GM12878 (cell line): ENCODE data around the gene ECI1. TPM values are rescaled to one million over a fixed set of nuclear protein-coding genes. Genes with fewer than 3 reads are reported as not detected.

Source experiments
- ATAC-seq: fragments of 200-7000 bp; cut with Tn5 transposase; 3 replicates; pipeline ENCODE4 v1.9.1; 2020; ENCODE audit warnings: mild to moderate bottlenecking, moderate library complexity
- BruUV-seq: library from RNA; stranded (reverse); fragments of 400-500 nt; replicated peaks from 2 replicates; lab custom pipeline; 2021; lab: Mats Ljungman, UMichigan
- CTCF ChIA-PET: fragments of 300-600 bp; sonication (Branson Sonifier 250); formaldehyde crosslinking; extraction: SDS; loops from one replicate; lab custom pipeline; 2021; ENCODE audit warnings: inconsistent platforms; lab: Yijun Ruan, JAX
- POLR2A ChIA-PET: fragments of 350-600 bp; formaldehyde crosslinking; extraction: SDS; loops from one replicate; lab custom pipeline; 2021; ENCODE audit warnings: inconsistent platforms; lab: Charles Lee
- RAD21 ChIA-PET: fragments of 300-600 bp; sonication (Branson Sonifier 250); formaldehyde crosslinking; loops from one replicate; lab custom pipeline; 2023; ENCODE audit warnings: antibody characterized with exemption; ENCODE audit not compliant: unreplicated experiment; lab: Charles Lee
- SMC1A ChIA-PET: fragments of 300-600 bp; sonication (Branson Sonifier 250); formaldehyde crosslinking; loops from one replicate; lab custom pipeline; 2023; ENCODE audit not compliant: unreplicated experiment, uncharacterized antibody; lab: Charles Lee
- DNase-seq: peaks from one replicate; pipeline ENCODE4 v3.0.0-alpha.2; 2011; ENCODE audit warnings: low read depth, low spot score
- FAIRE-seq: peaks from 3 replicates; lab custom pipeline; 2011; peaks lifted over from hg19 to GRCh38; lab: Jason Lieb, UNC
- H2AFZ ChIP-seq: 2 replicates; pipeline ENCODE4 v1.6.0; 2011; ENCODE audit warnings: low read depth, low read length, control low read depth; ENCODE audit not compliant: control insufficient read depth
- H3K27ac ChIP-seq: 2 replicates; pipeline ENCODE4 v1.5.1; 2011; ENCODE audit warnings: control low read depth; ENCODE audit not compliant: control insufficient read depth, insufficient read depth
- H3K27me3 ChIP-seq, 2 experiments: replicated peaks in 1 of 2; 2 replicates each; pipeline versions ENCODE4 v1.6.0 to v1.6.1; 2011; ENCODE audit warnings: low read length in 1 of 2; ENCODE audit not compliant: control insufficient read depth in 2 of 2, insufficient read depth in 2 of 2
- H3K36me3 ChIP-seq, 2 experiments: 2 replicates each; pipeline ENCODE4 v1.5.1; 2011; ENCODE audit warnings: low read length in 1 of 2; ENCODE audit not compliant: control insufficient read depth in 2 of 2, insufficient read depth in 2 of 2
- H3K4me1 ChIP-seq: 2 replicates; pipeline ENCODE4 v1.6.1; 2011; ENCODE audit warnings: mild to moderate bottlenecking, low read length, moderate library complexity, mixed read lengths; ENCODE audit not compliant: control insufficient read depth, insufficient read depth
- H3K4me2 ChIP-seq: 2 replicates; pipeline ENCODE4 v1.6.0; 2011; ENCODE audit warnings: control low read depth; ENCODE audit not compliant: control insufficient read depth, insufficient read depth
- H3K4me3 ChIP-seq: fragments of 200-600 bp; sonication (generic); 2 replicates; pipeline ENCODE4 v1.5.1; 2016
- H3K79me2 ChIP-seq: 2 replicates; pipeline ENCODE4 v1.6.0; 2011; ENCODE audit warnings: low read length; ENCODE audit not compliant: control insufficient read depth, insufficient read depth
- H3K9ac ChIP-seq: 2 replicates; pipeline ENCODE4 v1.8.0; 2011; ENCODE audit warnings: low read length, control low read depth, mixed read lengths; ENCODE audit not compliant: control insufficient read depth, insufficient read depth
- H3K9me3 ChIP-seq: replicated peaks from 3 replicates; pipeline ENCODE4 v1.5.1; 2011; ENCODE audit warnings: mild to moderate bottlenecking, low read length; ENCODE audit not compliant: control insufficient read depth, insufficient read depth
- H4K20me1 ChIP-seq: 2 replicates; pipeline ENCODE4 v1.6.0; 2011; ENCODE audit not compliant: control insufficient read depth, insufficient read depth
- DPF2 ChIP-seq: fragments of 450-650 bp; IDR thresholded peaks from 2 replicates; pipeline ENCODE4 v1.6.1; 2017; ENCODE audit warnings: mild to moderate bottlenecking
- MEF2A ChIP-seq: IDR thresholded peaks from 2 replicates; pipeline ENCODE4 v1.6.1; 2011; ENCODE audit warnings: low read depth, mild to moderate bottlenecking, low read length, moderate library complexity; ENCODE audit not compliant: insufficient read depth
- NKRF ChIP-seq: fragments of 450-650 bp; conservative IDR thresholded peaks from 2 replicates; pipeline ENCODE4 v1.6.1; 2017; ENCODE audit warnings: mild to moderate bottlenecking, moderate library complexity
- NR2F1 ChIP-seq: fragments of 450-650 bp; conservative IDR thresholded peaks from 2 replicates; pipeline ENCODE4 v1.6.1; 2017; ENCODE audit warnings: mild to moderate bottlenecking
- POLR2A ChIP-seq: IDR thresholded peaks from 2 replicates; pipeline ENCODE4 v1.6.1; 2011; ENCODE audit warnings: low read depth, mild to moderate bottlenecking, low read length
- RAD51 ChIP-seq: fragments of 450-650 bp; IDR thresholded peaks from 2 replicates; pipeline ENCODE4 v1.6.1; 2016; ENCODE audit warnings: moderate library complexity, mild to moderate bottlenecking, inconsistent platforms
- RBBP5 ChIP-seq: fragments of 200-600 bp; sonication (generic); conservative IDR thresholded peaks from 2 replicates; pipeline ENCODE4 v1.6.1; 2016
- RELB ChIP-seq: fragments of 450-650 bp; IDR thresholded peaks from 2 replicates; pipeline ENCODE4 v1.6.1; 2017; ENCODE audit warnings: low read depth, mild to moderate bottlenecking, moderate library complexity
- ZNF217 ChIP-seq: fragments of 450-650 bp; IDR thresholded peaks from 2 replicates; pipeline ENCODE4 v1.6.1; 2017; ENCODE audit warnings: antibody characterized with exemption, mild to moderate bottlenecking
- ZZZ3 ChIP-seq: IDR thresholded peaks from 2 replicates; pipeline ENCODE4 v1.6.1; 2011; ENCODE audit warnings: low read depth; ENCODE audit not compliant: control insufficient read depth, insufficient read length
- WGBS: methylation state at CpG from one replicate; pipeline ENCODE4 v1.1.6; 2016; ENCODE audit warnings: low lambda C conversion rate; ENCODE audit not compliant: insufficient replicate concordance, insufficient coverage; ENCODE audit errors: missing lambda C conversion rate; 5-methylcytosine and 5-hydroxymethylcytosine counted together
- in situ Hi-C: fragments of 300-500 bp; cut with MboI; formaldehyde crosslinking; loops from 9 replicates; pipeline ENCODE4 v1.14.3; 2018; ENCODE audit warnings: mixed read lengths
- intact Hi-C: fragments of 100-400 bp; cut with micrococcal nuclease; formaldehyde crosslinking; loops from one replicate; pipeline ENCODE4 v1.14.2; 2022; ENCODE audit not compliant: unreplicated experiment
- polyA plus RNA-seq, 11 experiments: library from polyadenylated mRNA; depleted of rRNA in 4 of 11; unstranded in 6 of 11; stranded (reverse) in 5 of 11; fragments of >200 nt; fragmentation: Nextera tagmentation in 4 of 11; fragmentation: Illumina TruSeq in 1 of 11; extraction: Ambion mirVana in 4 of 11; extraction: Trizol in 1 of 11; gene quantifications; 1 replicate in 1 of 11; 2 replicates in 10 of 11; pipeline versions ENCODE4 v1.2.1 to v1.2.3, GENCODE V29; 2011 to 2016; ENCODE audit warnings: inconsistent platforms in 2 of 11, missing spikeins in 2 of 11, low read depth in 1 of 11
- total RNA-seq, 4 experiments: library from RNA; depleted of rRNA in 3 of 4; stranded (reverse); fragments of >200 nt in 3 of 4; fragmentation: Illumina TruSeq in 1 of 4; extraction: Trizol in 1 of 4; gene quantifications; 2 replicates each; pipeline versions ENCODE4 v1.2.1 to v1.2.3, GENCODE V29; 2013 to 2021
- TF ChIP-seq, protein P1 (sequence below): fragments of 450-650 bp; IDR thresholded peaks from 2 replicates; pipeline ENCODE4 v1.6.1; 2017; ENCODE audit warnings: borderline replicate concordance

The ECI1 gene
- total and polyA plus RNA-seq, 10 of the 15 experiments (the other 5 are each of a cell fraction or from before 2014, with no cell fraction given): 2.2 to 82.1 (median 24.8) TPM

DNA sequence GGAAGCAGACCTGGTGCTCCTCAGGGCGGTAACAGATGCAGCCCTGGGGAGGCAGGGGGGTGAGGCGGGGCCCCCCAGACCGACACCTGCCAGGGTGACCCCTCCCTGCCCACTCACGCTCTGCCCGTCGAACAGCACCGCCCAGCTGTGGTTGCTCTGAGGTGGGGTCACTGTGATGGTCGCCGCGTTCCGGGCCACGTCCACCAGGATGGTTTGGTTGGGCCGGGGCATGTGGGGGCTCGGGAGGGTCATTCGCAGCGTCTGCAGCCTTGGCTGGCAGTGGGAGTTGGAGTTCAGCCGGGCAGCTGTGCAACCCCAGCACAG is 41.4 kb downstream of the ECI1 start:
- H3K4me1 ChIP-seq: peaks cover 6% of the 10 kb centered on the region; the same call in 1 of the 2 replicates
- peaks cover 8 to 19% of the 10 kb centered on the region in 2 experiments; a peak in 3 of 4 replicates for H3K36me3 ChIP-seq
- no peak overlapping the region for H3K4me3 ChIP-seq
- H3K27ac ChIP-seq: no peak overlapping the region
- WGBS: 97% methylated on average over 17 of the region's 17 CpGs
- ChIA-PET POLR2A (no interaction called here), SMC1A (no interaction called here), RAD21 (no interaction called here)
- no TSS peak for BruUV-seq
- no peak overlapping the region for H3K9ac ChIP-seq
- peak; percentile 33; the same call in 1 of the 2 replicates for TF ChIP-seq POLR2A
- TF ChIP-seq RAD51: no peak
- TF ChIP-seq, all 136 proteins: peak for 1
- no peaks in the 10 kb centered on the region for H3K9me3 ChIP-seq
- H3K4me2 ChIP-seq: no peak overlapping the region
- peaks cover 34% of the 10 kb centered on the region for H3K79me2 ChIP-seq
- intact Hi-C loops: no loop called here
- CTCF ChIA-PET: no interaction called here
- ATAC-seq: no peak
- in situ Hi-C loops: no loop called here
- no peaks in the 10 kb centered on the region for H3K27me3 ChIP-seq
- H2AFZ ChIP-seq: no peak overlapping the region
- FAIRE-seq: no peak
- H4K20me1 ChIP-seq: no peaks in the 10 kb centered on the region
- no peak for DNase-seq

DNA sequence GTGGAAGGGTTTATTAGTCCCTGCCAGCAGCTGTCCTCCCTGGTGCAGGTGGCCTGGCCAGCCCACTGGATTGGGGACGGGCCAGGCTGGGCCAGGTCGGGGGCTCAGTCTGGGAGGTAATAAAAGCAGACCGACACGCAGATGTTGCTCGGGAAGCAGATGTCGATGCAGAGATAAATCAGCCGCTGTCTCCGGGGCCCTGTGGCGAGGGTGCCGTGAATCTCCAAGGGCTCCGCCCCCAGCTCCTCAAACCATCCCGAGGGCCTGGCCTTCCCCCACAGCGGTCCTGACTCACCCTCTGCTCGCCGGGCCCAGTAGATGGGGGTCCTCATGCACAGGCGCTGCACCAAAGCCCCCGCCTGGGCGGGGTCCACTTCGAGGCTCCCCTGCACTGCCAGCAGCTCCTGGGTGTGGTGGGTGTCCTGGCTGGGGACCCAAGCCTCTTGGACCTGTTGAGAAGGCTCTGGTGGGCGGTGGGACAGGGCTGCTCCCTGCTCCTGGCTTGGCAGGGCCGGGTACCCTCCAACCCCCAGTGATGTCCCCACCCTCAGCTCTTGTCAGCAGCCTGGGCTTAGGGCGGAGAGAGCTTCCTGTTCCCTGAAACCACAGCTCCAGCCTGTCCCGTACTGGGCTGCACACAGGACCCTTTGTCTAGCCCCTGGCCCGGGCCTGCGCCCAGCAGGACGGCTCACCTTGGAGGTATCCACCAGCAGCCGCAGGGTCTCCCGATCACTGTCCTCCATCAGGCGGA is 42.0 kb downstream of the ECI1 start:
- FAIRE-seq (no peak), DNase-seq (no peak), ATAC-seq (no peak)
- no TSS peak for BruUV-seq
- peaks cover 6% of the 10 kb centered on the region; the same call in 1 of the 2 replicates for H3K4me1 ChIP-seq
- H3K9ac ChIP-seq: no peak overlapping the region
- no peak overlapping the region for H3K4me2 ChIP-seq
- no peak overlapping the region for H2AFZ ChIP-seq
- H3K79me2 ChIP-seq: peaks cover 33% of the 10 kb centered on the region
- RAD21 ChIA-PET: no interaction called here
- no peaks in the 10 kb centered on the region for H4K20me1 ChIP-seq
- CTCF ChIA-PET: no interaction called here
- no peak overlapping the region for H3K4me3 ChIP-seq
- POLR2A ChIA-PET: no interaction called here
- no peaks in the 10 kb centered on the region for H3K9me3 ChIP-seq
- no peaks in the 10 kb centered on the region for H3K27me3 ChIP-seq
- H3K36me3 ChIP-seq: peaks cover 8 to 19% of the 10 kb centered on the region in 2 experiments; a peak in 3 of 4 replicates
- intact Hi-C loops (loop anchor here (5.0 kb wide), 1 partner anchor 43 kb away; the partner anchor contains the start of gene ECI1), in situ Hi-C loops (no loop called here)
- SMC1A ChIA-PET: no interaction called here
- WGBS: 93% methylated on average over 29 of the region's 29 CpGs
- no peak overlapping the region for H3K27ac ChIP-seq
- TF ChIP-seq NKRF (no peak), DPF2 (no peak), RELB (no peak), NR2F1 (no peak), RBBP5 (no peak), ZNF217 (no peak), MEF2A (no peak), ZZZ3 (no peak)
- TF ChIP-seq, protein P1, sequence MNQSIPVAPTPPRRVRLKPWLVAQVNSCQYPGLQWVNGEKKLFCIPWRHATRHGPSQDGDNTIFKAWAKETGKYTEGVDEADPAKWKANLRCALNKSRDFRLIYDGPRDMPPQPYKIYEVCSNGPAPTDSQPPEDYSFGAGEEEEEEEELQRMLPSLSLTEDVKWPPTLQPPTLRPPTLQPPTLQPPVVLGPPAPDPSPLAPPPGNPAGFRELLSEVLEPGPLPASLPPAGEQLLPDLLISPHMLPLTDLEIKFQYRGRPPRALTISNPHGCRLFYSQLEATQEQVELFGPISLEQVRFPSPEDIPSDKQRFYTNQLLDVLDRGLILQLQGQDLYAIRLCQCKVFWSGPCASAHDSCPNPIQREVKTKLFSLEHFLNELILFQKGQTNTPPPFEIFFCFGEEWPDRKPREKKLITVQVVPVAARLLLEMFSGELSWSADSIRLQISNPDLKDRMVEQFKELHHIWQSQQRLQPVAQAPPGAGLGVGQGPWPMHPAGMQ: no peak
